Muscle of arm (tissue), 12 donors: Measurements from ENCODE around the gene EIPR1. TPM values are rescaled to one million over a fixed set of nuclear protein-coding genes. Genes with fewer than 3 reads are reported as not detected.
"Not testable (repeated sequence)": the region's sequence is repeated elsewhere in the genome, so short reads cannot be mapped to it uniquely, and the experiment has no call there.

ENCODE experiments used
- DNase-seq: peaks from one replicate; pipeline ENCODE4 v3.0.0-alpha.2; 2013
- polyA plus RNA-seq, 12 donors: library from polyadenylated mRNA; unstranded; fragments of 120-200 nt; gene quantifications; one replicate each; pipeline ENCODE4 v1.2.1, GENCODE V29; 2013; ENCODE audit not compliant: insufficient read length in 12 of 12

Gene EIPR1
- polyA plus RNA-seq, 12 donors, result 13.8 to 28.9 (median 16.1) TPM; not detected in 1

- no peak for DNase-seq
Measured at GRCh38 chr2:3405307-3405706, 27.7 kb upstream of the EIPR1 start.

GRCh38 chr2:3404349-3404894, 26.8 kb upstream of the EIPR1 start:
- no peak for DNase-seq

- no peak for DNase-seq
Measured at GRCh38 chr2:3403587-3404334, 26.1 kb upstream of the EIPR1 start.

- DNase-seq, result peak; percentile 63
Measured at GRCh38 chr2:3399829-3400228, 22.2 kb upstream of the EIPR1 start.

- no peak for DNase-seq
Measured at GRCh38 chr2:3399381-3399780, 21.8 kb upstream of the EIPR1 start.

- DNase-seq, result no peak
Measured at GRCh38 chr2:3398857-3399256, 21.2 kb upstream of the EIPR1 start.

GRCh38 chr2:3396920-3397559, 19.4 kb upstream of the EIPR1 start:
- no peak for DNase-seq

- DNase-seq, result no peak
Measured at GRCh38 chr2:3392216-3392615, 14.6 kb upstream of the EIPR1 start.

GRCh38 chr2:3390041-3390440, 12.4 kb upstream of the EIPR1 start:
- DNase-seq, result no peak

GRCh38 chr2:3389193-3389592, 11.6 kb upstream of the EIPR1 start:
- no peak for DNase-seq

- DNase-seq, result no peak
Measured at GRCh38 chr2:3388412-3388738, 10.8 kb upstream of the EIPR1 start.

GRCh38 chr2:3387644-3388411, 10.2 kb upstream of the EIPR1 start:
- no peak for DNase-seq

GRCh38 chr2:3387011-3387410, 9.4 kb upstream of the EIPR1 start:
- DNase-seq, result no peak

- DNase-seq, result no peak
Measured at GRCh38 chr2:3386448-3386958, 8.9 kb upstream of the EIPR1 start.

GRCh38 chr2:3379647-3380534, 2.3 kb upstream of the EIPR1 start, which contains the start of gene TRAPPC12:
Gene TRAPPC12 (plus strand): TSS chr2:3379694. CDS start chr2:3387624, 7,930 bp downstream.
- peak; percentile 92 for DNase-seq

GRCh38 chr2:3379339-3379646, 1.7 kb upstream of the EIPR1 start:
- DNase-seq, result no peak

GRCh38 chr2:3377279-3377611, 373 bp downstream of the EIPR1 start:
- no peak for DNase-seq

- DNase-seq, result no peak
Measured at GRCh38 chr2:3376821-3377220, 797 bp downstream of the EIPR1 start.

GRCh38 chr2:3369340-3370181, 8.1 kb downstream of the EIPR1 start:
- not testable (repeated sequence) for DNase-seq

- no peak for DNase-seq
Measured at GRCh38 chr2:3368261-3368722, 9.3 kb downstream of the EIPR1 start.

- no peak for DNase-seq
Measured at GRCh38 chr2:3365219-3365618, 12.4 kb downstream of the EIPR1 start.
